Measurements from ENCODE around the gene PDE10A.
"Not testable (repeated sequence)": the region's sequence is repeated elsewhere in the genome, so short reads cannot be mapped to it uniquely, and the experiment has no call there.

The PDE10A gene

GRCh38 chr6:165628955-165629354, 34.1 kb downstream of the PDE10A start:
- in situ Hi-C loops (cut with HindIII; ENCODE audit: low sequenced_read_pairs), result no loop called here

DNA sequence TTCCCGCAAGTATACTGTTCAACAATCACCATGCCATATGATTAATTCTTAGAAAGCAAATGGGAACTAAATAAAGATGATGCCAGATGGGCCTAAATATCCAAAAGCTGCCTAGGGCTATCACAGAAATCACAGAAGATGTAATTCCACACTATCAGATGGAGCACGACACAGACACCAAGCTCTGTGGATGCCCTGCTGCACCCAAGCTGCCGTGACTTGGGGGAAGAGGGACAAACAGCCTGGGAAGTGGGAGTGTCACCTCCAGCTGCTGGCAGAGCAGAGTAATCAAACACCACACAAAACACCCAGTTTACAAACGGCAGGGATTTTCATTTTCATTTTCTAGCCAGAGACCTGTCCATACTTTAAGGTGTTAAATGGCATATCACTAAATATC, 35.7 kb downstream of the PDE10A start:
- in situ Hi-C loops (cut with HindIII; ENCODE audit: low sequenced_read_pairs), result no loop called here

DNA sequence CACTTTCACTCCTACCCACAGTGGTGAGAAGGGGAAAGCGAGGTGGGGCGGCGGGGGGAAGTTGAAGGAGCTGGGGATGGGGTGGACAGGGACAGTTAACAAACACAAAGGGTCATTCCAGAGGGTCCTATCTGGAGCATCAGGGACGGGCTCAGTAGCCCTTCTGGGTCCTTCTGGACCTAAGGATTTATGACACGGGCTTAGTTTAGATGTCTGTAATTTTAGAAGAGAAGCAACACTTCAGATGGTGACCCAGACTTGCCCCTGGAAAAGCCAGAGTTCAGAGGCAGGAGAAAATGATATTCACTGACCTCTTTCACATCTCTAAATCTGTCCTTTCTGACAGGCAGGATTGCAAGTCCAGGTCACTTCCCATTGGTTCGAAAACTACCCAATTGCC, 36.3 kb downstream of the PDE10A start:
- in situ Hi-C loops (cut with HindIII; ENCODE audit: low sequenced_read_pairs), result no loop called here

GRCh38 chr6:165624871-165625639, 38.0 kb downstream of the PDE10A start:
- in situ Hi-C loops (cut with HindIII; ENCODE audit: low sequenced_read_pairs), result no loop called here

DNA sequence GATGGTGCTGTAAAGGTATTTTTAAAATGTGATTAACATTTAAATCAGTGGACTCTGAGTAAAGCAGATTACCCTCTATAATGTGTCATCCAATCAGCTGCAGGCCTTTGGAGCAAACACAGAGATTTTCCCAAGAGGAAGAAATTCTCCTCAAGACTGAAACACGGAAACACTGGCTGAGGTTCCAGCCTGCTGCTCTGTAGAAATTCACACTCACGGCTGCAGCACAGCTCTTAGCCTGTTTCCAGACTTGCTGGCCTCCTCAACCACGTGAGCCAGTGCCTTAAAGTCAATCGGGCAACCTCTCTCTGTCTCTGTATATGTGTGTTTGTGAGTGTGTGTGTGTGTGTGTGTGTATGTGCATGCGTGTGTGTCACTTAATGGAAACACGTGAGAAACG, 41.1 kb downstream of the PDE10A start:
- in situ Hi-C loops (cut with HindIII; ENCODE audit: low sequenced_read_pairs), result no loop called here

DNA sequence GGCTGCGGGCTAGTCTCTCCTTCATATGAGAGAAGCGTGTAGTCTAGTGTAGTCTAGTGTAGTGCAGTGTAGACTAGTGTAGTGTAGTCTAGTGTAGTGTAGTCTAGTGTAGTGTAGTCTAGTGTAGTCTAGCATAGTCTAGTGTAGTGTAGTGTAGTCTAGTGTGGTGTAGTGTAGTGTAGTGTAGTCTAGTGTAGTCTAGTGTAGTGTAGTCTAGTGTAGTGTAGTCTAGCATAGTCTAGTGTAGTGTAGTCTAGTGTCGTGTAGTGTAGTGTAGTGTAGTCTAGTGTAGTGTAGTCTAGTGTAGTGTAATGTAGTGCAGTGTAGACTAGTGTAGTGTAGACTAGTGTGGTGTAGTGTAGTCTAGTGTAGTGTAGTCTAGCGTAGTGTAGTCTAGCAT, 44.1 kb downstream of the PDE10A start:
- in situ Hi-C loops (cut with HindIII; ENCODE audit: low sequenced_read_pairs), result not testable (repeated sequence)

DNA sequence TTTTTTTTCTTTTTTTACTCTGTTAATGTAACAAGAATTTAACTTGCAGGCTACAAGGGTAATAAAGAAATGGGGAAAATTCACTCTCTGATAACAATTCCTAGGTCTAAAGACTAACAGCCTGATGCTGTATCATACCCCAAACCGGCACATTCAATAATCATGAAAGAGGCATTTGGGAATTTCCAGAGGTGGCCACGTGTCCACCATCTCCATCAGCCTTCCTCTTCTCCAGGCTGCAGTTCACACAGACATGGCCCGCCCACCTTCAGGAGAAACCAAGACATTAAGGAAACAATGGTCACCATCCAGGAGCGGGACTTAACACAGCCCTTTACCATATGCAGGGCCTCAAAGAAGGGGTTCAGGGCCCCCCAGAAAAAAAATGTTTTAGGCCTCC, 44.8 kb downstream of the PDE10A start:
- in situ Hi-C loops (cut with HindIII; ENCODE audit: low sequenced_read_pairs), result no loop called here

- in situ Hi-C loops (cut with HindIII; ENCODE audit: low sequenced_read_pairs), result no loop called here
Observed at GRCh38 chr6:165617528-165617927, 45.5 kb downstream of the PDE10A start.

DNA sequence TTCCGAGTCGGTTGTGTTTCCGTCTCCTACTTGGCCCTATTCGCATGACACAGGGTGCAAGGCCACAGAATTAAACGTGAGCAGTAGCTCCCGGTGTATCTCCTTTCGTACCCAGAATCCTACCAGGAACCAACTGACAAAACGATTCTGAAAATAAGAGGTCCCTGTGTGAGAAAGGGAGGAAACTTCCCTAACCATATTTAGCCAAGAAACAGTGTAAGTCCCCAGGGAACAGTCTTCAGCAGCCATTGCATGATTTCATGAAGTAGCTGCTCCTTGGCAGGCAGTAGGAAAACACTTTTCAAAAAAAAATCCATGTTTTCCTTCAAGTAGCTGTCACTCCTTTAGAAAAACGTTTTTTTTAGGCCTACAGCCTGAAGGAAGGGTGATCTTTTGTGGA, 46.9 kb downstream of the PDE10A start:
- in situ Hi-C loops (cut with HindIII; ENCODE audit: low sequenced_read_pairs), result no loop called here

- in situ Hi-C loops (cut with HindIII; ENCODE audit: low sequenced_read_pairs), result no loop called here
Observed at GRCh38 chr6:165615636-165616035, 47.4 kb downstream of the PDE10A start.

- in situ Hi-C loops (cut with HindIII; ENCODE audit: low sequenced_read_pairs), result no loop called here
Observed at GRCh38 chr6:165611294-165611693, 51.7 kb downstream of the PDE10A start.

DNA sequence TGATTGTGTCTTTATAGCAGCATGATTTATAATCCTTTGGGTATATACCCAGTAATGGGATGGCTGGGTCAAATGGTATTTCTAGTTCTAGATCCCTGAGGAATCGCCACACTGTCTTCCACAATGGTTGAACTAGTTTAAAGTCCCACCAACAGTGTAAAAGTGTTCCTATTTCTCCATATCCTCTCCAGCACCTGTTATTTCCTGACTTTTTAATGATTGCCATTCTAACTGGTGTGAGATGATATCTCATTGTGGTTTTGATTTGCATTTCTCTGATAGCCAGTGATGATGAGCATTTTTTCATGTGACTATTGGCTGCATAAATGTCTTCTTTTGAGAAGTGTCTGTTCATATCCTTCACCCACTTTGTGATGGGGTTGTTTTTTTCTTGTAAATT, 54.5 kb downstream of the PDE10A start:
- in situ Hi-C loops (cut with HindIII; ENCODE audit: low sequenced_read_pairs), result not testable (repeated sequence)

GRCh38 chr6:165606740-165607008, 56.4 kb downstream of the PDE10A start:
- in situ Hi-C loops (cut with HindIII; ENCODE audit: low sequenced_read_pairs), result no loop called here

- in situ Hi-C loops (cut with HindIII; ENCODE audit: low sequenced_read_pairs), result no loop called here
Observed at GRCh38 chr6:165605901-165606739, 56.9 kb downstream of the PDE10A start.

GRCh38 chr6:165605182-165605875, 57.7 kb downstream of the PDE10A start:
- in situ Hi-C loops (cut with HindIII; ENCODE audit: low sequenced_read_pairs), result no loop called here

GRCh38 chr6:165602291-165602690, 60.8 kb downstream of the PDE10A start:
- in situ Hi-C loops (cut with HindIII; ENCODE audit: low sequenced_read_pairs), result no loop called here

DNA sequence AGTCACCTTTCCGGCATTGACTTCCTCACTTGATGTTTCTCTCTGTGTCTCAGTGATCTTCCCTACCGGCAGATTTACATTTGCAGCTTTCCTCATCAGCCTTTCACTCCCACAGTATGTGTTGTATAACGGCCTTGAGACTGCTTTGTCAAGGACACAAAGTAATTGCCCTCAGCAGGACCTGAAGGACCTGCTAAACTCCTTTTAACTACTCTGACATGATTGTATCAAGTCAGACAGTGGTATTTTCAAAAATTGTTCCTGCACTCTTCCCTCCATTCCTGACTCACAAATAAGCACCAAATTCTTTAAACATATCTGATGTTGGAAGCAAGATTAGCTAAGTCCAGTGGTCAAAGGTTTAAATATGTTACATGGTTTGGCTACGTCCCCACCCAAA, 62.4 kb downstream of the PDE10A start:
- in situ Hi-C loops (cut with HindIII; ENCODE audit: low sequenced_read_pairs), result no loop called here

GRCh38 chr6:165599596-165600487, 63.2 kb downstream of the PDE10A start:
- in situ Hi-C loops (cut with HindIII; ENCODE audit: low sequenced_read_pairs), result no loop called here

GRCh38 chr6:165599121-165599520, 63.9 kb downstream of the PDE10A start:
- in situ Hi-C loops (cut with HindIII; ENCODE audit: low sequenced_read_pairs), result no loop called here

GRCh38 chr6:165597821-165598220, 65.2 kb downstream of the PDE10A start:
- in situ Hi-C loops (cut with HindIII; ENCODE audit: low sequenced_read_pairs), result no loop called here

All from DLD1 (cell line).